GM21717 (cell line): Measurements from ENCODE around the gene FAM120B.

Source experiments
- ATAC-seq: cut with Tn5 transposase; IDR thresholded peaks from one replicate; pipeline ENCODE4 v1.9.1; 2021; ENCODE audit warnings: mild to moderate bottlenecking, moderate library complexity; ENCODE audit not compliant: unreplicated experiment

The FAM120B gene

DNA sequence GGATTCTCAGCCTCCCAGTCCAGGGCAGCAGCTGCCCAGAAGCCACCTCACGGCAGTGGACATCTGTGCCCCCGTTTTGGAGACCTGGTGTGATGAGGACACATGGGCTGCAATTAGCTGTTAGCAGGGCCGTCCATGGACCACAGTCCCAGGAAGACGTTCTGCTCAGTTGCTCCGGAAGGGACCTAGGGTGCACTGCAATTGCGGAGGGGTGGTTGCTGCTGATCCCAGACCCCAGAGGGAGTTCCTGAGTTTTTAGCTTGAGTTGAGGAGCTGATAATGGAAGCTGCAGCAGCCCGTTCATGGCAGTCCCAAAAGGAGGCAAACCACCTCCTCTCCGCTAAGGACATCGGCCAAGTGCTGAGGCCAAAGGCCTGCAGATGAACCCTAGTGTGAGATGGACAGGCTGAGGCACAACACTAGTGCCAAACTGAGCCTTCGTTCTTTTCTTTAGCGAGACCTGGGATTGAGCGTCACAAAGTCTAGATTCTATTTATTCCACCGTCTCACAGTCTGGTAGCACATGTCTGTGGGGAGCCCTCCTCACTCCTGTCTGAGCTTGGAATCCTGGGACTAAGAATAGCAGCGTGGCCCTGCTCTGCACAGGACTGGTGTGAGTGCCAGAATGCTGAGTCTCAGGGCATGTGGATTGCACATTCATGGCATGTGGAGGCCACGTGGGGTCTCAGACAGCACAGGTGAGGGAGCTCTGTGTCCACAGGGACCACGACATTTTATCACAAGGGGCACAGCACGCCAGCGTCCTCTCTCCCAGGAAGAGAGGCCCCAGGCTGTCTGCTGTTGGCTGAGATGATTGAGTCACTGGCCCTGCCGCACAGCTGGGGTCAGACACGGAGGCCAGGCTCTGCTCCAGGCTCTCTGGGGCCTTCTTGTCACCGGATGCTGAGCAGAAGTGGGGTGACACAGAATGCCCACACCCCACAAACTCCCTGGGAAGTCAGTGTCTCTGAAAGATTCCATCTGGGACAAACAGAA is 133.1 kb downstream of the FAM120B start:
- no peak for ATAC-seq

DNA sequence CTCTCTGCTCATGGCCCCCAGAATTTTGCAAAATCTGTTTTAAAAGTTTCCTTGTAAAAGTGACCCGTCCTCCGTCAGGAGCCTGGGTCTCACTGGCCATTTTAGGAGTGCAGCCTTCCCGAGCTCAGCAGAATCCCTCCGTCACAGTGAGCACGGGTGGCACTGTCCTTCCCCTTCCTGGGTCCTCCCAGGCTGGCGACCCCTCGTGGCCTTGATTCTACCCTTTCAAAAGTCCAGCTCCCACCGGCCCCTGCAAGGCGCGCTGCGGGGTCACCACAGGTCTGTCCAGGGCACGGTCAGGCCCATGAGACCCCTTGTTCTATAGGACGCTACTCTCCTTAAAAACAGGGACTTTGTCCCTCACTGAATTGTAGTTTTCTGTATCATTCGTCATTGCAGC is 133.9 kb downstream of the FAM120B start:
- ATAC-seq, result no peak

- no peak for ATAC-seq
These were observed 134.8 kb downstream of the FAM120B start for GRCh38 chr6:170441316-170441715.

- no peak for ATAC-seq
These were observed 136.0 kb downstream of the FAM120B start for GRCh38 chr6:170442596-170442995.

- ATAC-seq, result no peak
These were observed 136.6 kb downstream of the FAM120B start for GRCh38 chr6:170443151-170443662.

- no peak for ATAC-seq
These were observed 137.6 kb downstream of the FAM120B start for GRCh38 chr6:170444056-170444591.

- no peak for ATAC-seq
These were observed 138.3 kb downstream of the FAM120B start for GRCh38 chr6:170444811-170445211.

DNA sequence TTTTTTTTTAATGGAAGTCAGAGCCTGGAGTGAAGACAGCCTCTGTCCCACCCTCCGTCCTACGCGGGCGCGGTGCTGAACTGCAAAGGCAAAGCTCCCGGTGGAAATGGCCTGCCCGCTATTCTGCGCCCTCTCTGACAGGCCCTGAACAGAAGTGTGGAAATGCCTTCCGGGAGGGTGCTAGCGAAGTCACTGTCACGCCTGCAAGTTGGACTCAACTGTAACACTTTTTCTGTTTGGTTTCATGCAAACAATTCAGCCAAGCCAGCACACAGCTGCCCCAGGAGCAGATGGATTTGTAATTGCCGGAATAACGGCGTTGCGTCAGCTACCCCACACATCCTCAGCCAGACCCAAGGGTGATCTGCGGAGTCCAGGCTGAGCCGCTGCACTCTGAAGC is 138.9 kb downstream of the FAM120B start:
- ATAC-seq, result no peak

DNA sequence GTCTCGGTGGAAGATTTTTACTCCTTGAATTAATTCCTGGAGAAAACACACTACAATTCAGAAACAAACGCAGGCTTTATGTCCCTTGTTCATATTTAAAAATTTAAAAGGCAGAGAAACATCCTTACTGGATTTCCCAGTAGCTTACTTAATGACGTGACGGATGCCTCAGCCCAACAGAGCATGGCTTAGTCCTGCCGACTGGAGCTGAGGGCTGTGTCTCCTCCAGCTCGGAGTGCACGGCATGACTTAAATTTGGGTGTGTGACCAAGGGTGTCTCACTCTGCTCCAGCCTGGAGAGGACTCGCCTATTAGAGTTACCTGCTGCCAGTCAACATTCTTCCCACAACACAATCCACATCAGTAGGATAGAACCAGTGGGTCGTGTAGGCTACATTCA is 139.4 kb downstream of the FAM120B start:
- no peak for ATAC-seq

GRCh38 chr6:170446841-170447560 is 140.4 kb downstream of the FAM120B start:
- ATAC-seq, result no peak

GRCh38 chr6:170447561-170447930 is 141.0 kb downstream of the FAM120B start:
- no peak for ATAC-seq

GRCh38 chr6:170448317-170448716 is 141.8 kb downstream of the FAM120B start:
- no peak for ATAC-seq

GRCh38 chr6:170448751-170449630 is 142.4 kb downstream of the FAM120B start:
- ATAC-seq, result no peak

- no peak for ATAC-seq
These were observed 143.5 kb downstream of the FAM120B start for GRCh38 chr6:170449835-170450753.

- ATAC-seq, result no peak
These were observed 144.6 kb downstream of the FAM120B start for GRCh38 chr6:170450916-170451761.

GRCh38 chr6:170451762-170452651 is 145.4 kb downstream of the FAM120B start:
- ATAC-seq, result no peak

GRCh38 chr6:170452767-170453545 is 146.4 kb downstream of the FAM120B start:
- ATAC-seq, result no peak
